Sigmoid colon (tissue), 4 donors: ENCODE data around the gene CACNA2D3.

Source experiments
- EP300 ChIP-seq, 4 donors: sonication (generic); formaldehyde crosslinking; IDR thresholded peaks; one replicate each; pipeline ENCODE4 v1.6.1; 2017; ENCODE audit warnings: antibody characterized with exemption in 4 of 4
- POLR2A ChIP-seq, 2 donors: fragments of 450-650 bp; IDR thresholded peaks; one replicate each; pipeline ENCODE4 v1.6.1; 2016; ENCODE audit warnings: antibody characterized with exemption in 2 of 2, mild to moderate bottlenecking in 2 of 2, moderate library complexity in 2 of 2
- POLR2AphosphoS5 ChIP-seq, 4 donors: sonication (generic); formaldehyde crosslinking; IDR thresholded peaks; one replicate each; pipeline ENCODE4 v1.6.1; 2017; ENCODE audit warnings: antibody characterized with exemption in 4 of 4
- TF ChIP-seq, protein P1 (sequence below), 4 experiments: fragments of 450-650 bp in 3 of 4; fragments of 200-600 bp in 1 of 4; IDR thresholded peaks; one replicate each; pipeline ENCODE4 v1.5.1; 2016 to 2019; ENCODE audit warnings: antibody characterized with exemption in 4 of 4, mild to moderate bottlenecking in 3 of 4, moderate library complexity in 2 of 4

DNA sequence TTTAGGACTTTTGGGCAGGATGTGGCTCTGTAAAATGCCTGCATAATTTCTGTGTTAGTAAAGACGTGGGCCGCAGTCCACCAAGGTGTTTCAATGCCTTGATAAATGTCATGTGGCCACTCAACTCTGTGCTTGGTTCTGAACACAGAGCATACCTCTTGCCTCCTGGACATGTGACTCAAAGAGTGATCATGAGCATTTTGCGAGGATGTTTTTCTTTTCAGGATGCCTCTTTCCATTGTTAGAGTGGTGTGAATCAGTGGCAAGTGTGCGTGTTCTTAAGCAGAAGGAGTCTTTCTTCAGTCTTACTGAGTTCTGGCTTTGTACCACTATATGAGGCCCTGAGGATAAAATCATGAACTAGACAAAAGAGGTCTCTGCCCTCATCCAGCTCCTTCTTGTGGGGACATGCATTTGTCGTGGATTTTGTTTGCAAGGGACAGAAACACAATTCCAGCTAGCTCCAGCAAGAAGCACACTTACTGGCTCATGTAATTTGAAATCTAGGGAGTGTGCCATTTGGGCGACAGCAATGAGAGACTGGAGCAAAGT is 442.1 kb downstream of the CACNA2D3 start:
- TF ChIP-seq, protein P1, sequence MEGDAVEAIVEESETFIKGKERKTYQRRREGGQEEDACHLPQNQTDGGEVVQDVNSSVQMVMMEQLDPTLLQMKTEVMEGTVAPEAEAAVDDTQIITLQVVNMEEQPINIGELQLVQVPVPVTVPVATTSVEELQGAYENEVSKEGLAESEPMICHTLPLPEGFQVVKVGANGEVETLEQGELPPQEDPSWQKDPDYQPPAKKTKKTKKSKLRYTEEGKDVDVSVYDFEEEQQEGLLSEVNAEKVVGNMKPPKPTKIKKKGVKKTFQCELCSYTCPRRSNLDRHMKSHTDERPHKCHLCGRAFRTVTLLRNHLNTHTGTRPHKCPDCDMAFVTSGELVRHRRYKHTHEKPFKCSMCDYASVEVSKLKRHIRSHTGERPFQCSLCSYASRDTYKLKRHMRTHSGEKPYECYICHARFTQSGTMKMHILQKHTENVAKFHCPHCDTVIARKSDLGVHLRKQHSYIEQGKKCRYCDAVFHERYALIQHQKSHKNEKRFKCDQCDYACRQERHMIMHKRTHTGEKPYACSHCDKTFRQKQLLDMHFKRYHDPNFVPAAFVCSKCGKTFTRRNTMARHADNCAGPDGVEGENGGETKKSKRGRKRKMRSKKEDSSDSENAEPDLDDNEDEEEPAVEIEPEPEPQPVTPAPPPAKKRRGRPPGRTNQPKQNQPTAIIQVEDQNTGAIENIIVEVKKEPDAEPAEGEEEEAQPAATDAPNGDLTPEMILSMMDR (IDR thresholded peaks at IDR 0.05), result no peak
- TF ChIP-seq POLR2A (IDR thresholded peaks at IDR 0.05) (no peak), POLR2AphosphoS5 (IDR thresholded peaks at IDR 0.05) (no peak), EP300 (IDR thresholded peaks at IDR 0.05) (no peak)
